ENCODE data around the gene VPS13D. TPM values are rescaled to one million over a fixed set of nuclear protein-coding genes. Genes with fewer than 3 reads are reported as not detected.
"Not testable (repeated sequence)": the region's sequence is repeated elsewhere in the genome, so short reads cannot be mapped to it uniquely, and the experiment has no call there.

The VPS13D gene
- total RNA-seq, 1 experiment from 2014 or later, result 29.0 TPM

GRCh38 chr1:12219800-12220199, 10.0 kb upstream of the VPS13D start (continued):
- no peak for TF ChIP-seq ARID4B (CRISPR knock-in tag; IDR thresholded peaks at IDR 0.05; ENCODE audit: borderline replicate concordance)

- ATAC-seq (no peak), DNase-seq (ENCODE audit: low spot score) (no peak)
- Mint-ChIP-seq H3K36me3 (peaks cover 20% of the 10 kb centered on the region), H3K27ac (no peak overlapping the region), H3K9me3 (peaks cover 49% of the 10 kb centered on the region), H3K4me1 (no peaks in the 10 kb centered on the region), H3K4me3 (no peak overlapping the region), H3K27me3 (ENCODE audit: low read depth) (peaks cover 16% of the 10 kb centered on the region)
- TF ChIP-seq ZNF512 (CRISPR knock-in tag; IDR thresholded peaks at IDR 0.05; ENCODE audit: borderline replicate concordance) (no peak), PRRX2 (CRISPR knock-in tag; IDR thresholded peaks at IDR 0.05) (no peak), NFE2L1 (CRISPR knock-in tag; IDR thresholded peaks at IDR 0.05) (no peak), ZSCAN18 (CRISPR knock-in tag; IDR thresholded peaks at IDR 0.05) (no peak), HMGA2 (CRISPR knock-in tag; IDR thresholded peaks at IDR 0.05) (no peak), ZNF671 (CRISPR knock-in tag; IDR thresholded peaks at IDR 0.05) (no peak), PREB (CRISPR knock-in tag; IDR thresholded peaks at IDR 0.05; ENCODE audit: borderline replicate concordance) (no peak), OVOL2 (CRISPR knock-in tag; IDR thresholded peaks at IDR 0.05; ENCODE audit: borderline replicate concordance) (no peak), TEAD1 (CRISPR knock-in tag; IDR thresholded peaks at IDR 0.05) (no peak), TEAD4 (CRISPR knock-in tag; IDR thresholded peaks at IDR 0.05) (no peak), E2F1 (CRISPR knock-in tag; IDR thresholded peaks at IDR 0.05) (no peak), JAZF1 (CRISPR knock-in tag; IDR thresholded peaks at IDR 0.05) (no peak)
- POLR2A ChIA-PET, result no interaction called here
- CTCF ChIA-PET, result interaction anchor here (1.1 kb wide), 1 partner anchor 55 kb away, joined by 3 read pairs; no protein-coding TSS in a partner anchor
Measured at GRCh38 chr1:12220890-12221289, 8.9 kb upstream of the VPS13D start.

- H3K4me1 Mint-ChIP-seq; POLR2A ChIA-PET; ATAC-seq; H3K27ac Mint-ChIP-seq; H3K4me3 Mint-ChIP-seq; DNase-seq (ENCODE audit: low spot score); CTCF ChIA-PET: not testable (repeated sequence)
- Mint-ChIP-seq H3K9me3 (peaks cover 38% of the 10 kb centered on the region), H3K27me3 (ENCODE audit: low read depth) (peaks cover 12% of the 10 kb centered on the region), H3K36me3 (peaks cover 18% of the 10 kb centered on the region)
Measured at GRCh38 chr1:12222700-12223099, 7.1 kb upstream of the VPS13D start.

- H3K4me3 Mint-ChIP-seq; ATAC-seq; POLR2A ChIA-PET; DNase-seq (ENCODE audit: low spot score); H3K4me1 Mint-ChIP-seq; H3K27ac Mint-ChIP-seq; CTCF ChIA-PET: not testable (repeated sequence)
- peaks cover 18% of the 10 kb centered on the region for H3K36me3 Mint-ChIP-seq
- H3K27me3 Mint-ChIP-seq (ENCODE audit: low read depth), result peaks cover 12% of the 10 kb centered on the region
- H3K9me3 Mint-ChIP-seq, result peaks cover 38% of the 10 kb centered on the region
Measured at GRCh38 chr1:12224092-12224491, 5.7 kb upstream of the VPS13D start.

All from WTC11 (cell line).